ENCODE results near the gene SYT17. TPM values are rescaled to one million over a fixed set of nuclear protein-coding genes. Genes with fewer than 3 reads are reported as not detected.
"Not testable (repeated sequence)": the region's sequence is repeated elsewhere in the genome, so short reads cannot be mapped to it uniquely, and the experiment has no call there.

SYT17 gene
- total and polyA plus RNA-seq, 3 donors from 2014 or later, result 0.75 to 3.7 (median 3.1) TPM

DNA sequence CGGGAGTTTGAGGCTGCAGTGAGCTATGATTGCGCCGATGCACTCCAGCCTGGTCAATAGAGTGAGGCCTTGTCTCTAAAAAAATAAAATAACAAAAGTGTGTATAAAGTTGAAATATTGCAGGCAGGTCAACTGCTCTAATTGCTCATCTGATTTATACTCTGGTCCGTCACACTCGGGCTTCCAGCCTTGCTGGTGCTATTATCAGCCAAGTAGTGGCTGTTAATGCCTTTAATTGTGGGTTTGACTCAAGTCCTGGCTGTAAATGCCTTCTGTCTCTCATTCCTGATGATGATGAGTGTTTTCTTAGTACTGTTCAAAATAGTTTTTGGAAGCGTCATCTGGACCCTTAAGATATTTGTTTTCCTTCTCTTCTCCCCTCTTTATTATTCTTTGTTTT lies 18.4 kb downstream of the SYT17 start:
- H3K27ac ChIP-seq, result no peak overlapping the region
- H3K27me3 ChIP-seq, result no peaks in the 10 kb centered on the region
- no peaks in the 10 kb centered on the region for H3K9me3 ChIP-seq
- no peak for DNase-seq
- 73 to 83% methylated on average over 6 of the region's 6 CpGs for WGBS, 2 donors
- TF ChIP-seq POLR2A (IDR thresholded peaks at IDR 0.05), result no peak
- TF ChIP-seq, protein P1, sequence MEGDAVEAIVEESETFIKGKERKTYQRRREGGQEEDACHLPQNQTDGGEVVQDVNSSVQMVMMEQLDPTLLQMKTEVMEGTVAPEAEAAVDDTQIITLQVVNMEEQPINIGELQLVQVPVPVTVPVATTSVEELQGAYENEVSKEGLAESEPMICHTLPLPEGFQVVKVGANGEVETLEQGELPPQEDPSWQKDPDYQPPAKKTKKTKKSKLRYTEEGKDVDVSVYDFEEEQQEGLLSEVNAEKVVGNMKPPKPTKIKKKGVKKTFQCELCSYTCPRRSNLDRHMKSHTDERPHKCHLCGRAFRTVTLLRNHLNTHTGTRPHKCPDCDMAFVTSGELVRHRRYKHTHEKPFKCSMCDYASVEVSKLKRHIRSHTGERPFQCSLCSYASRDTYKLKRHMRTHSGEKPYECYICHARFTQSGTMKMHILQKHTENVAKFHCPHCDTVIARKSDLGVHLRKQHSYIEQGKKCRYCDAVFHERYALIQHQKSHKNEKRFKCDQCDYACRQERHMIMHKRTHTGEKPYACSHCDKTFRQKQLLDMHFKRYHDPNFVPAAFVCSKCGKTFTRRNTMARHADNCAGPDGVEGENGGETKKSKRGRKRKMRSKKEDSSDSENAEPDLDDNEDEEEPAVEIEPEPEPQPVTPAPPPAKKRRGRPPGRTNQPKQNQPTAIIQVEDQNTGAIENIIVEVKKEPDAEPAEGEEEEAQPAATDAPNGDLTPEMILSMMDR (IDR thresholded peaks at IDR 0.05), result no peak
- H3K4me1 ChIP-seq, result no peaks in the 10 kb centered on the region
- intact Hi-C loops (cut with DNase I; ENCODE audit: low total_unique reads), result no loop called here
- H3K36me3 ChIP-seq (ENCODE audit: low read depth, missing control alignments), result no peaks in the 10 kb centered on the region
- H3K4me3 ChIP-seq, result no peak overlapping the region

DNA sequence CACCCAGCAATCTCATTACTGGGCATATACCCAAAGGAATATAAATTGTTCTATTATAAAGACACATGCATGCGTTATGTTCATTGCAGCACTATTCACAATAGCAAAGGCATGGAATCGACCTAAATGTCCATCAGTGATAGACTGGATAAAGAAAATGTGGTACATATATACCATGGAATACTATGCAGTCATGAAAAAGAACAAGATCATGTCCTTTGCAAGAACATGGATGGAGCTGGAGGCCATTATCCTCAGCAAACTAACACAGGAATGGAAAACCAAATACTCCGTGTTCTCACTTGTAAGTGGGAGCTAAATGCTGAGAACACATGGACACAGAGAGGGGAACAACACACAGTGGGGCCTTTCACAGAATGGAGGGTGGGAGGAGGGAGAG lies 19.9 kb downstream of the SYT17 start:
- 74 to 85% methylated on average over 3 of the region's 3 CpGs for WGBS, 2 donors
- H3K27me3 ChIP-seq, DNase-seq: not testable (repeated sequence)

DNA sequence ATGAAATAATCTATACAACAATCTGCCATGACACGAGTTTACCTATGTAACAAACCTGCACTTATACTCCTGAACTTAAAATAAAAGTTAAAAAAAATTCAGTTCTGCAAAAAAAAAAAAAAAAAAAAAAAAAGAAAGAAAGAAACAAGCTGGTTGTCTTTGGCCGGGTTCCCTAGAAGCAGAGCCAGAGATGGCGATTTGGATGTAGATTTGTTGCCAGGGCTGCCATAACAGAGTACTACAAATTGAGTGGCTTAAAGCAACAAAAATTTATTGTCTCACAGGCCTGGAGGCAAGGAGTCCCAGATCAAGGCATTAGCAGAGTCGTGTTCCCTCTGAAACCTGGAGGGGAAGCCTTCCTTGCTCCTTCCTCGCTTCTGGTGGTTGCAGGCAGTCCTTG lies 20.4 kb downstream of the SYT17 start:
- no peaks in the 10 kb centered on the region for H3K9me3 ChIP-seq
- no peaks in the 10 kb centered on the region for H3K27me3 ChIP-seq
- 35 to 43% methylated on average over 5 of the region's 5 CpGs for WGBS, 2 donors
- intact Hi-C loops (cut with DNase I; ENCODE audit: low total_unique reads), result no loop called here
- H3K4me3 ChIP-seq, result peak overlapping the region in 1 of 2 donors; percentile 26
- H3K36me3 ChIP-seq (ENCODE audit: low read depth, missing control alignments), result no peaks in the 10 kb centered on the region
- DNase-seq, result no peak
- TF ChIP-seq, protein P1 (IDR thresholded peaks at IDR 0.05), result no peak
- TF ChIP-seq POLR2A (IDR thresholded peaks at IDR 0.05), result no peak
- no peak overlapping the region for H3K27ac ChIP-seq
- H3K4me1 ChIP-seq, result no peaks in the 10 kb centered on the region

More for the DNA sequence above, 19.9 kb downstream of the SYT17 start:
- H3K36me3 ChIP-seq (ENCODE audit: low read depth, missing control alignments); H3K27ac ChIP-seq; H3K4me1 ChIP-seq; intact Hi-C loops (cut with DNase I; ENCODE audit: low total_unique reads); H3K4me3 ChIP-seq; H3K9me3 ChIP-seq: not testable (repeated sequence)

DNA sequence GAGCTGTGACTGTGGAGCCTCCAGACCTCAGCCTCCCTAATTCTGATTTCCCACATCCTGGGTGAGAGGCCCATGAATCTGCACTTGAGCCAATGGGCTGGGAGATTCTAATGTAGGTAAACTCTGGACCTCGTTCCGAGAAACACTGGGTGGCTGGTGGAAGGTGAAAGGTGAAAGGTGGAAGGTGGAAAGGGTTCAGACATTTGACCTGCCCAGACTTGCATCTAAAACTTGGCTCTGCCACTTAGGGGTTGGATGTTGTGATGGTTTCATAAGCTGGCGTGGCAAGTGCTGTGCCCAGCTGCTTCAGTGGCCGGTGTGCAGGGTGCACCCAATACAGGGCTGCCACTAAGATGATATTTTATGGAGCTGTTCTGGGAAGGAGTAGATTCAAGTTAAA lies 24.8 kb downstream of the SYT17 start:
- Histone ChIP-seq H3K36me3 (ENCODE audit: low read depth, missing control alignments) (no peaks in the 10 kb centered on the region), H3K27ac (no peak overlapping the region), H3K4me1 (no peaks in the 10 kb centered on the region), H3K9me3 (no peaks in the 10 kb centered on the region), H3K4me3 (no peak overlapping the region), H3K27me3 (no peaks in the 10 kb centered on the region)
- TF ChIP-seq, protein P1 (IDR thresholded peaks at IDR 0.05), result no peak
- no peak for TF ChIP-seq POLR2A (IDR thresholded peaks at IDR 0.05)
- intact Hi-C loops (cut with DNase I; ENCODE audit: low total_unique reads), result no loop called here
- no peak for DNase-seq
- 86 to 92% methylated on average over 4 of the region's 4 CpGs for WGBS, 2 donors

DNA sequence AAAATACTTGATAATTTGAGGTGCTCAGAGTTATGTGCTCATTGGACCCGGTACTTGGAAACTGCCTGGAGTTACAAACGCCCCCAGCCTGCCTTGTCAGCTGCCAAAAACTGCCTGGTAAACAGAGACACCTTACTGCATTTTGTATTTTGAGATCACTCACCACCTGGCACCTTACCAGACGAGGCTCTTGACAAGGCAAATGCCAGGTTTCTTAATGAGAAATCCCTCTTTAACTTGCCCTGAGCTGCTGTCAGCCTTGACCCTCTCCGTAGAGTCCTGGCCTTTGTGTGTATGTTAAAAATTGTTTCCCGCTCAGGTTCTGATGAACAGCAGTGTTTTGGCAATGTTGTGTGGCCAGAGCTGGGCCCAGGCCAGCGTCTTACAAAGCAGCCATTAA lies 28.8 kb downstream of the SYT17 start:
- Histone ChIP-seq H3K4me1 (no peaks in the 10 kb centered on the region), H3K27ac (no peak overlapping the region), H3K27me3 (no peaks in the 10 kb centered on the region), H3K9me3 (no peaks in the 10 kb centered on the region), H3K4me3 (no peak overlapping the region), H3K36me3 (ENCODE audit: low read depth, missing control alignments) (no peaks in the 10 kb centered on the region)
- no peak for TF ChIP-seq POLR2A (IDR thresholded peaks at IDR 0.05)
- TF ChIP-seq, protein P1 (IDR thresholded peaks at IDR 0.05), result no peak
- no peak for DNase-seq
- intact Hi-C loops (cut with DNase I; ENCODE audit: low total_unique reads), result no loop called here
- 52 to 75% methylated on average over 6 of the region's 6 CpGs for WGBS, 2 donors

Data from testis (tissue), 3 donors.